ENCODE measurements around the gene CAPN14. TPM values are rescaled to one million over a fixed set of nuclear protein-coding genes. Genes with fewer than 3 reads are reported as not detected.
"Not testable (repeated sequence)": the region's sequence is repeated elsewhere in the genome, so short reads cannot be mapped to it uniquely, and the experiment has no call there.

The CAPN14 gene
- total RNA-seq, 1 experiment from 2014 or later = 0.05 TPM

- TF ChIP-seq REST (IDR thresholded peaks at IDR 0.05; ENCODE audit: insufficient read depth in 1 of 2, low read depth in 2 of 2, low read length in 1 of 2) (no peak), SIN3A (IDR thresholded peaks at IDR 0.05; ENCODE audit: borderline replicate concordance, insufficient read depth, low read depth, low read length) (no peak), CTCF (IDR thresholded peaks at IDR 0.05) (no peak), POLR2AphosphoS5 (IDR thresholded peaks at IDR 0.05; ENCODE audit: low read depth, low read length) (no peak), TCF7L2 (IDR thresholded peaks at IDR 0.05; ENCODE audit: low read depth, low read length) (no peak)
- BruUV-seq (replicated peaks) = no TSS peak
- in situ Hi-C loops (cut with HindIII; ENCODE audit: low pct_unique_long_range_greater_than_20kb, low sequenced_read_pairs) (no loop called here), intact Hi-C loops (cut with micrococcal nuclease; ENCODE audit: unreplicated experiment) (no loop called here)
- no peaks in the 10 kb centered on the region for H3K4me1 ChIP-seq (ENCODE audit: control insufficient read depth, insufficient read depth, low read length)
- H3K27me3 ChIP-seq (ENCODE audit: control insufficient read depth, insufficient read depth, low read length) = peaks cover 9% of the 10 kb centered on the region
- no peaks in the 10 kb centered on the region for H3K9me3 ChIP-seq (ENCODE audit: control insufficient read depth, insufficient read depth, low read depth, low read length)
- DNase-seq (ENCODE audit: low read depth, low spot score) = no peak
- no peak overlapping the region for H3K4me3 ChIP-seq (ENCODE audit: low read depth in 2 of 2, low read length in 2 of 2)
- H3K27ac ChIP-seq (ENCODE audit: low read length) = no peak overlapping the region
- POLR2A ChIA-PET = no interaction called here
- CTCF ChIA-PET = no interaction called here
- H3K36me3 ChIP-seq (ENCODE audit: control insufficient read depth, insufficient read depth, low read length) = no peaks in the 10 kb centered on the region
- no peak for ATAC-seq
Measured at GRCh38 chr2:31187166-31187565, 30.1 kb downstream of the CAPN14 start.

GRCh38 chr2:31183973-31184372 lies 33.3 kb downstream of the CAPN14 start:
- POLR2A ChIA-PET; H3K4me1 ChIP-seq (ENCODE audit: control insufficient read depth, insufficient read depth, low read length); H3K36me3 ChIP-seq (ENCODE audit: control insufficient read depth, insufficient read depth, low read length); DNase-seq (ENCODE audit: low read depth, low spot score); H3K27me3 ChIP-seq (ENCODE audit: control insufficient read depth, insufficient read depth, low read length); in situ Hi-C loops (cut with HindIII; ENCODE audit: low pct_unique_long_range_greater_than_20kb, low sequenced_read_pairs); H3K9me3 ChIP-seq (ENCODE audit: control insufficient read depth, insufficient read depth, low read depth, low read length); H3K27ac ChIP-seq (ENCODE audit: low read length); intact Hi-C loops (cut with micrococcal nuclease; ENCODE audit: unreplicated experiment); H3K4me3 ChIP-seq (ENCODE audit: low read depth in 2 of 2, low read length in 2 of 2); BruUV-seq (replicated peaks); CTCF ChIA-PET; ATAC-seq: not testable (repeated sequence)

GRCh38 chr2:31176742-31177141 lies 40.6 kb downstream of the CAPN14 start:
- no peaks in the 10 kb centered on the region for H3K36me3 ChIP-seq (ENCODE audit: control insufficient read depth, insufficient read depth, low read length)
- TF ChIP-seq SIN3A (IDR thresholded peaks at IDR 0.05; ENCODE audit: borderline replicate concordance, insufficient read depth, low read depth, low read length) = no peak
- no peak for TF ChIP-seq REST (IDR thresholded peaks at IDR 0.05; ENCODE audit: insufficient read depth in 1 of 2, low read depth in 2 of 2, low read length in 1 of 2)
- TF ChIP-seq CTCF (IDR thresholded peaks at IDR 0.05) = no peak
- TF ChIP-seq TCF7L2 (IDR thresholded peaks at IDR 0.05; ENCODE audit: low read depth, low read length) = no peak
- TF ChIP-seq POLR2AphosphoS5 (IDR thresholded peaks at IDR 0.05; ENCODE audit: low read depth, low read length) = no peak
- ATAC-seq (no peak), DNase-seq (ENCODE audit: low read depth, low spot score) (no peak)
- no peak overlapping the region for H3K4me3 ChIP-seq (ENCODE audit: low read depth in 2 of 2, low read length in 2 of 2)
- POLR2A ChIA-PET = interaction anchor here (0.6 kb wide), 1 partner anchor 1936 kb away, joined by 3 read pairs; no protein-coding TSS in a partner anchor
- H3K4me1 ChIP-seq (ENCODE audit: control insufficient read depth, insufficient read depth, low read length) = no peaks in the 10 kb centered on the region
- CTCF ChIA-PET = no interaction called here
- in situ Hi-C loops (cut with HindIII; ENCODE audit: low pct_unique_long_range_greater_than_20kb, low sequenced_read_pairs) (no loop called here), intact Hi-C loops (cut with micrococcal nuclease; ENCODE audit: unreplicated experiment) (loop anchor here (10.0 kb wide), 1 partner anchor 312 kb away; no protein-coding TSS in a partner anchor)
- BruUV-seq (replicated peaks) = no TSS peak
- no peak overlapping the region for H3K27ac ChIP-seq (ENCODE audit: low read length)
- H3K9me3 ChIP-seq (ENCODE audit: control insufficient read depth, insufficient read depth, low read depth, low read length) = no peaks in the 10 kb centered on the region
- no peaks in the 10 kb centered on the region; the same call in 1 of the 2 replicates for H3K27me3 ChIP-seq (ENCODE audit: control insufficient read depth, insufficient read depth, low read length)

Data from Panc1 (cell line).